SK-N-SH (cell line): ENCODE data around the gene PPP1R3C. TPM values are rescaled to one million over a fixed set of nuclear protein-coding genes. Genes with fewer than 3 reads are reported as not detected.

ENCODE experiments used
- EP300 ChIP-seq, 2 experiments: IDR thresholded peaks; 2 replicates each; pipeline versions ENCODE4 v1.4.0 to v1.6.1; 2012; ENCODE audit warnings: borderline replicate concordance in 1 of 2, low read depth in 1 of 2, low read length in 1 of 2
- EZH2phosphoT487 ChIP-seq: fragments of 200-600 bp; sonication (generic); IDR thresholded peaks from 2 replicates; pipeline ENCODE4 v1.6.1; 2017; ENCODE audit warnings: low read depth, mixed run types, mild to moderate bottlenecking, antibody characterized with exemption, moderate library complexity, borderline replicate concordance
- FOXM1 ChIP-seq: IDR thresholded peaks from 2 replicates; pipeline ENCODE4 v1.4.0; 2012; ENCODE audit warnings: low read depth, mild to moderate bottlenecking
- GABPA ChIP-seq: IDR thresholded peaks from 2 replicates; pipeline ENCODE4 v1.4.0; 2012; ENCODE audit warnings: low read depth, mild to moderate bottlenecking
- IRF3 ChIP-seq: fragments of 150-350 bp; IDR thresholded peaks from 2 replicates; pipeline ENCODE4 v1.6.1; 2016; ENCODE audit warnings: mild to moderate bottlenecking, low read depth, low read length
- MAX ChIP-seq: IDR thresholded peaks from 2 replicates; pipeline ENCODE4 v1.4.0; 2012; ENCODE audit warnings: low read depth
- MEF2A ChIP-seq: IDR thresholded peaks from 2 replicates; pipeline ENCODE4 v1.4.0; 2012; ENCODE audit warnings: low read depth, borderline replicate concordance
- NFIC ChIP-seq: IDR thresholded peaks from 2 replicates; pipeline ENCODE4 v1.4.0; 2012; ENCODE audit warnings: borderline replicate concordance
- PBX3 ChIP-seq: IDR thresholded peaks from 2 replicates; pipeline ENCODE4; 2012
- POLR2AphosphoS5 ChIP-seq: IDR thresholded peaks from 2 replicates; pipeline ENCODE4 v1.6.1; 2012; ENCODE audit warnings: low read depth, low read length
- RFX5 ChIP-seq: IDR thresholded peaks from 2 replicates; pipeline ENCODE4 v1.6.1; 2012; ENCODE audit warnings: mild to moderate bottlenecking, improper control_type of control experiment, low read length
- SIN3A ChIP-seq: IDR thresholded peaks from 2 replicates; pipeline ENCODE4 v1.6.1; 2012; ENCODE audit warnings: low read depth, mild to moderate bottlenecking, low read length, moderate library complexity, borderline replicate concordance
- TAF1 ChIP-seq: IDR thresholded peaks from 2 replicates; pipeline ENCODE4 v1.6.1; 2012; ENCODE audit warnings: low read depth, mild to moderate bottlenecking, low read length, moderate library complexity, borderline replicate concordance
- TCF12 ChIP-seq: IDR thresholded peaks from 2 replicates; pipeline ENCODE4 v1.4.0; 2012
- ZBTB33 ChIP-seq: IDR thresholded peaks from 2 replicates; pipeline ENCODE4 v1.4.0; 2012; ENCODE audit warnings: low read depth, borderline replicate concordance
- polyA plus RNA-seq, 3 experiments: library from polyadenylated mRNA; depleted of rRNA; stranded (reverse); fragments of >200 nt; gene quantifications; 2 replicates each; pipeline ENCODE4 v1.2.3, GENCODE V29; 2012
- TF ChIP-seq, protein P1 (sequence below): IDR thresholded peaks from 2 replicates; pipeline ENCODE4 v1.4.0; 2012; ENCODE audit warnings: low read depth, borderline replicate concordance

PPP1R3C gene
- polyA plus RNA-seq, 1 of the 3 experiments (the other 2 are of a cell fraction), result 9.0 TPM

GRCh38 chr10:91604553-91605534 is 28.0 kb downstream of the PPP1R3C start (continued):
- no peak; the same call in 1 of the 2 replicates for TF ChIP-seq POLR2AphosphoS5
- no peak for TF ChIP-seq SIN3A
- TF ChIP-seq FOXM1, result no peak
- no peak for TF ChIP-seq MEF2A
- no peak for TF ChIP-seq RFX5
- TF ChIP-seq EP300 (IDR thresholded peaks at IDR 0.05; ENCODE audit: borderline replicate concordance in 1 of 2, low read depth in 1 of 2, low read length in 1 of 2), result no peak
- no peak for TF ChIP-seq ZBTB33
- peak; percentile 52 for TF ChIP-seq TCF12
- TF ChIP-seq PBX3, result peak; percentile 66
- TF ChIP-seq, protein P1, sequence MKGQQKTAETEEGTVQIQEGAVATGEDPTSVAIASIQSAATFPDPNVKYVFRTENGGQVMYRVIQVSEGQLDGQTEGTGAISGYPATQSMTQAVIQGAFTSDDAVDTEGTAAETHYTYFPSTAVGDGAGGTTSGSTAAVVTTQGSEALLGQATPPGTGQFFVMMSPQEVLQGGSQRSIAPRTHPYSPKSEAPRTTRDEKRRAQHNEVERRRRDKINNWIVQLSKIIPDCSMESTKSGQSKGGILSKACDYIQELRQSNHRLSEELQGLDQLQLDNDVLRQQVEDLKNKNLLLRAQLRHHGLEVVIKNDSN, result no peak
- no peak for TF ChIP-seq MAX
- TF ChIP-seq TAF1, result no peak
- no peak for TF ChIP-seq NFIC
- no peak for TF ChIP-seq IRF3
- no peak for TF ChIP-seq GABPA
- TF ChIP-seq EZH2phosphoT487, result no peak
